ENCODE data around the gene BLM.

BLM gene

GRCh38 chr15:90851114-90851513 is 134.0 kb downstream of the BLM start:
- Mint-ChIP-seq H3K9me3 (no peaks in the 10 kb centered on the region), H3K27me3 (no peaks in the 10 kb centered on the region), H3K27ac (peak overlapping the region; percentile 91), H3K36me3 (no peaks in the 10 kb centered on the region), H3K4me1 (peaks cover 61% of the 10 kb centered on the region), H3K4me3 (peak overlapping the region; percentile 21)
- no peak for ATAC-seq

DNA sequence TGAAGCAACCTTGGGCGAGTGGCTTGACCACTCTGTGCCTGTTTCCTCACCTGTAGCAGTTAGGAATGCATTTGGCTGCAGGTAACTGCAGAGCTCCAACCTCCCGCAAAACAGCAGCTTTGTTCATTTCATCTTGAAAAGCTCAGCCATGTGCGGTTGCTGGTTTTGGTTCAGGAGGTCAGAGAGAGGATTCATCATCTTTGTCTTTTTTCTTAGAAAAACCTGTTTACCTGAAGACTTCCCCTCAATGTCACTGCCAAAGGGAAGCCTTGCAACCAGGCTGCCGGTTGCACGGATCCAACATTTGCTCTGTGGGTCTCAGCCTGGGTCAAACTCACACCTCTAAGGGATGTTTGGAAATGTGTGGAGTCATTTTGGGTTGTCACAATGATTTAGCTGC is 134.8 kb downstream of the BLM start:
- H3K9me3 Mint-ChIP-seq = no peaks in the 10 kb centered on the region
- H3K4me3 Mint-ChIP-seq = peak overlapping the region; percentile 18
- peak overlapping the region; percentile 91 for H3K27ac Mint-ChIP-seq
- ATAC-seq = no peak
- no peaks in the 10 kb centered on the region for H3K27me3 Mint-ChIP-seq
- no peaks in the 10 kb centered on the region for H3K36me3 Mint-ChIP-seq
- H3K4me1 Mint-ChIP-seq = peaks cover 64% of the 10 kb centered on the region

GRCh38 chr15:90855139-90855538 is 138.0 kb downstream of the BLM start:
- Mint-ChIP-seq H3K4me3 (no peak overlapping the region), H3K36me3 (no peaks in the 10 kb centered on the region), H3K9me3 (no peaks in the 10 kb centered on the region), H3K27me3 (no peaks in the 10 kb centered on the region), H3K27ac (peak overlapping the region; percentile 78), H3K4me1 (peaks cover 76% of the 10 kb centered on the region)
- no peak for ATAC-seq

- H3K27ac Mint-ChIP-seq = peak overlapping the region; percentile 78
- no peak overlapping the region for H3K4me3 Mint-ChIP-seq
- no peaks in the 10 kb centered on the region for H3K9me3 Mint-ChIP-seq
- no peaks in the 10 kb centered on the region for H3K36me3 Mint-ChIP-seq
- peaks cover 57% of the 10 kb centered on the region for H3K4me1 Mint-ChIP-seq
- H3K27me3 Mint-ChIP-seq = no peaks in the 10 kb centered on the region
- no peak for ATAC-seq
Observed at GRCh38 chr15:90857337-90857736, 140.2 kb downstream of the BLM start.

- H3K4me1 Mint-ChIP-seq = peaks cover 52% of the 10 kb centered on the region
- no peak for ATAC-seq
Observed at GRCh38 chr15:90857883-90858443, 140.8 kb downstream of the BLM start.

DNA sequence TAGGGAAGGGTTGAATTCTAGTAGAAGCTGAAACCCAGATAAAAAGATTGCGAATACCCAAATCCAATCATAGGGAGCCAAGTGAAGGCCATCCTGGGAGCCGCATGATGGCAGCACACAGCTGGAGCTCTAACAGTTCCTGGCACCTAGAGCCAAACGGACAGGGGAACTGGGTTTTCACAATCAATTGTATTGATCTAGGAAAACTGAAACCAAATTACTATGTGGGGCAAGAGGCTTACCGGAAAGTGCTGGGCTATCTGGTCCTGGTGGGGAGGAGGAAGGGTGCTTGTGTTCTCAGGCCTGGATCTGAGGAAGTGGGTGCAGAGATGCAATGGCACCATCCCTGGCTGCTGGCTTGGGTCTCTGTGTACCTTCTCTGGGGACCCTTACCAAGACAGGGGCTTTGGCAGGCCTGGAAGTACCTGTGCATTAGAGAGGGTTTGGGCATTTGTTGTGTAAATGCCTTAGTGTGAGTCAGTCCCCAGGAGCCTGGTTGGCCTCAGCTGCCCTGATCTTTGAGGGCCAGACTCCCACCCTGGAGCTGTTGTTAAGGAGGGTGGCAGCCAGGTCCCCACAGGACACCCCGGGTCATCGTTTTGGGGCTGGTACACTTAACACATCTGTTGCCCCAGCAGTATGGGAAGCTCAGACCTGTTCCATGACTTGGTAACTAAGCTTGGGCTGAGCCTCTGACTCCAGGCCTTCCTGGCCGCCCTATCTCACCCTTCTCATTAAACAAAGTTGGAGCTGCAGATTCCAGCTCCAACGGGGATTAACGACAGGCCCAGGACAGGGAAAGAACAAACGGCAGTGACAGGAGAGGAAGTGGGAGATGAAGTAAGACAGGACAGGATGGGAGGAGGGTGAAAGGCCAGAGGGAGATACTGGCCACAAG is 142.3 kb downstream of the BLM start:
- H3K4me3 Mint-ChIP-seq = no peak overlapping the region
- H3K9me3 Mint-ChIP-seq = no peaks in the 10 kb centered on the region
- H3K36me3 Mint-ChIP-seq = no peaks in the 10 kb centered on the region
- ATAC-seq = no peak
- H3K27ac Mint-ChIP-seq = peak overlapping the region; percentile 47
- H3K4me1 Mint-ChIP-seq = peaks cover 47% of the 10 kb centered on the region
- no peaks in the 10 kb centered on the region for H3K27me3 Mint-ChIP-seq

More at GRCh38 chr15:90857883-90858443, 140.8 kb downstream of the BLM start:
- no peaks in the 10 kb centered on the region for H3K9me3 Mint-ChIP-seq
- no peaks in the 10 kb centered on the region for H3K36me3 Mint-ChIP-seq
- peak overlapping the region; percentile 78 for H3K27ac Mint-ChIP-seq
- no peaks in the 10 kb centered on the region for H3K27me3 Mint-ChIP-seq
- no peak overlapping the region for H3K4me3 Mint-ChIP-seq

GRCh38 chr15:90860450-90860849 is 143.3 kb downstream of the BLM start:
- Mint-ChIP-seq H3K9me3 (no peaks in the 10 kb centered on the region), H3K36me3 (no peaks in the 10 kb centered on the region), H3K4me3 (no peak overlapping the region), H3K27me3 (no peaks in the 10 kb centered on the region), H3K27ac (no peak overlapping the region), H3K4me1 (peaks cover 39% of the 10 kb centered on the region)
- no peak for ATAC-seq

DNA sequence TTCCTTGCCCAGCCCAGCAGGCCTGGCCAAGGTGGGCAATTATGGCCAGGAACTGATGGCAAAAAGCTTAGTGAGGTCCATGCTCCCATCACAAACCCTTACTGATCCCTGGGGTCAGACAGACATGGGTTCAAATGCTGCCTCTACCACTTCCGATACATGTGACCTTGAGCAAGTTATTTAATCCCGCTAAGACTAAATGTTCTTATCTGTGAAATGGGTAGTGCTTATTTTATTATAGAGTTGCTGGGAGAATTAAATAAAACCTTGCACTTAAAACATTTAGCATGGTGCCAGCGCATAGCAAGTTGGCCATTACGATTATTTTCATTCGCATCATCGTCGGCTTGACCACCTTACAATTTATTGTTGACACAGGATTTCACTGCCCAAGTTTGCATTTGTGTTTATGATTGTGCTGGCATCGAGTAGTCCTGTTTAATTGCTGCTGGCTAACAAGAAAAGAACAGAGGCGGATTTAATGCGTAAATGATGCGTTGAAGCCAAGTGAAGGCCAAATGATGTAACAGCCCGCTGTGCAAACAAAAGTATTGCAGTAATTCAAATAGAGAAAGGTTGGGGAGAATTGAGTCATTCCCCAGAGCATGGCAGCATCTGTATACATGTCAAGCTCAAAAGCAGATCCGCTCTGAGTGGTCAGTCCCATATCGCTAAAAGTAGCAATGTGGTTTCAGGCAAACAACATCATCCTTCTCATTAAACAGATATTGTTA is 144.0 kb downstream of the BLM start:
- Mint-ChIP-seq H3K4me1 (peaks cover 32% of the 10 kb centered on the region), H3K36me3 (no peaks in the 10 kb centered on the region), H3K27ac (no peak overlapping the region), H3K4me3 (no peak overlapping the region), H3K27me3 (no peaks in the 10 kb centered on the region), H3K9me3 (no peaks in the 10 kb centered on the region)
- ATAC-seq = no peak

GRCh38 chr15:90862487-90862886 is 145.3 kb downstream of the BLM start:
- Mint-ChIP-seq H3K27me3 (no peaks in the 10 kb centered on the region), H3K4me3 (no peak overlapping the region), H3K4me1 (peaks cover 23% of the 10 kb centered on the region), H3K36me3 (no peaks in the 10 kb centered on the region), H3K27ac (peak overlapping the region; percentile 66), H3K9me3 (no peaks in the 10 kb centered on the region)
- no peak for ATAC-seq

DNA sequence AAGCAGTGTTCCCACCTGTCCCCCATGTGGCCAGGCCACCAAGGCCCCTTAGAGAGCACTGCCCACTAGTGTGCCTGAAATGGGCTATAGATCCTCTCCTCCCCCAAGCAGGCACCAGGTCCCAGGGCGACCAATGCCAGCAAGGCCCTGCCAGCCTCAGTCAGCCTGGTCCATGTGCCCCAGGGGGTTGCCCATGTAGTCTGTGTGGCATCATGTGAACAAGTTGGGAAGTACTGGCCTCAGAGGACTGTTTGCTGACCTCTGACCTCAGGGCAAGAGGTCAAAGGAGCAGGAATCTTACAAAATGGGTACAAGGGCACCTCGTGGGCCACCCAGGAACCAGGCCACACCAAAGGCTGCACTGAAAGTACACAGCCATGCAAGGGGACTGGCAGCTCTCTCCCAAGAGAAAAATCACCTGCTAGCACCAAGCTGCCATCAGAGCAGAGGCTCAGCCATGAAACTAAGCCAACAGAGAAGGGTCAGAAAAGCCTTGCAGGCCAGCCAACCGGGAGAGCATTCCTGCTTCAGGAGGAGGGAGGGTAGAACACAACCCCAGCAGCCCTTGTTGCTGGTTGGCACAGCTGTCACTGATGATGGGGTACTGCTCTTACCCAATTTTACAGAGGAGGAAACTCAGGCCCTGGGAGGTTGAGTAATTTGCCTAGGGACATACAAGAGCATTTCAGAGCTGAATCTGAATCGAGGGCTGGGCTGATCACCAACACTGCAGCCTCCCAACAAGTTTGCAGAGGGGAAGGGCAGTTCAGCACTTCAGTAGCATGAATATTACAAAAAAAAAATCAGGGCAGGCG is 146.0 kb downstream of the BLM start:
- Mint-ChIP-seq H3K4me3 (no peak overlapping the region), H3K4me1 (peaks cover 20% of the 10 kb centered on the region), H3K36me3 (no peaks in the 10 kb centered on the region), H3K9me3 (no peaks in the 10 kb centered on the region), H3K27ac (peak overlapping the region; percentile 66), H3K27me3 (no peaks in the 10 kb centered on the region)
- ATAC-seq = peak; percentile 39

- peak overlapping the region; percentile 66 for H3K27ac Mint-ChIP-seq
- no peak for ATAC-seq
- no peak overlapping the region for H3K4me3 Mint-ChIP-seq
- no peaks in the 10 kb centered on the region for H3K27me3 Mint-ChIP-seq
- H3K9me3 Mint-ChIP-seq = no peaks in the 10 kb centered on the region
- H3K36me3 Mint-ChIP-seq = no peaks in the 10 kb centered on the region
- peaks cover 27% of the 10 kb centered on the region for H3K4me1 Mint-ChIP-seq
Observed at GRCh38 chr15:90863987-90864386, 146.8 kb downstream of the BLM start.

- Mint-ChIP-seq H3K27me3 (no peaks in the 10 kb centered on the region), H3K4me1 (peaks cover 32% of the 10 kb centered on the region), H3K27ac (no peak overlapping the region), H3K4me3 (no peak overlapping the region), H3K9me3 (no peaks in the 10 kb centered on the region), H3K36me3 (no peaks in the 10 kb centered on the region)
- ATAC-seq = no peak
Observed at GRCh38 chr15:90864507-90864906, 147.4 kb downstream of the BLM start.

DNA sequence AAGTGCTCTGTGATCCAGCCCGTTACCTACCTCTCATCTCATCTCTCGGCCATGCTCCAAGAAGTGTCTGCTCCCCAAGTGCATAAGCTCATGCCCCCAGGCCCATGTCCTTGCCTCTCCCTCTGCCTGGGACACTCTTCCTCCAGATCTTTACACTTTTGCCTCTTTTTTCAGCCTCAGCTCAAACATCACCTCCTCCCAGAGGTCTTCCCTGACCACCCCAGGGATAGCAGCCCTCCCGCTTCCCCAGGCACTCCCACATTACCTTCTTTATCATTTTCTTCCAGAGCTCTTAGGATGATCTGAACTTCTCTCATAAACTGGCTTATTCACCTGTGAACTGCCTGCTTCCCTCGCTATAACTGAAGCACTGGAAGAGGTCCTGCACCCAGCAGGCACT is 148.6 kb downstream of the BLM start:
- H3K27me3 Mint-ChIP-seq = no peaks in the 10 kb centered on the region
- no peak for ATAC-seq
- no peaks in the 10 kb centered on the region for H3K36me3 Mint-ChIP-seq
- no peaks in the 10 kb centered on the region for H3K9me3 Mint-ChIP-seq
- peaks cover 44% of the 10 kb centered on the region for H3K4me1 Mint-ChIP-seq
- peak overlapping the region; percentile 9 for H3K27ac Mint-ChIP-seq
- H3K4me3 Mint-ChIP-seq = no peak overlapping the region
